ENCODE measurements around the gene FMO2. TPM values are rescaled to one million over a fixed set of nuclear protein-coding genes. Genes with fewer than 3 reads are reported as not detected.

Gene FMO2
- polyA plus RNA-seq, 3 donors, result not detected

- H3K27ac Mint-ChIP-seq, result no peak overlapping the region
- no CpG with 5 or more reads among the region's 2 CpGs for WGBS (ENCODE audit: insufficient coverage)
- peaks cover 2 to 11% (median 6%) of the 10 kb centered on the region in 7 donors for H3K9me3 Mint-ChIP-seq
These were observed 17.3 kb upstream of the FMO2 start for GRCh38 chr1:171167785-171168184.

GRCh38 chr1:171172471-171172870 is 12.6 kb upstream of the FMO2 start:
- Histone ChIP-seq H2AFZ (ENCODE audit: insufficient read depth, low read depth, low read length, poor library complexity, severe bottlenecking) (no peak overlapping the region), H3K4me2 (replicated peaks; ENCODE audit: extremely low read depth, low read length, poor library complexity, severe bottlenecking) (no peak overlapping the region), H3K27me3 (ENCODE audit: control insufficient read depth in 2 of 2, insufficient read depth in 2 of 2, low read length in 2 of 2) (no peaks in the 10 kb centered on the region), H4K20me1 (ENCODE audit: insufficient read depth, low read length) (no peaks in the 10 kb centered on the region), H3K9me3 (replicated peaks in 1 of 2; ENCODE audit: control insufficient read depth in 1 of 2, insufficient read depth in 1 of 2, low read length in 2 of 2) (peaks cover 0 to 4% of the 10 kb centered on the region in 2 donors), H3K36me3 (replicated peaks in 1 of 2; ENCODE audit: control insufficient read depth in 1 of 2, insufficient read depth in 2 of 2, low read length in 2 of 2) (no peaks in the 10 kb centered on the region), H3K27ac (ENCODE audit: low read depth in 1 of 2, low read length in 2 of 2) (no peak overlapping the region), H3K9ac (ENCODE audit: insufficient read depth, low read length, poor library complexity, severe bottlenecking) (no peak overlapping the region), H3K79me2 (ENCODE audit: insufficient read depth, low read length) (no peaks in the 10 kb centered on the region), H3K4me3 (replicated peaks in 1 of 3; ENCODE audit: low read depth in 2 of 3, low read length in 3 of 3) (no peak overlapping the region), H3K4me1 (ENCODE audit: control insufficient read depth in 1 of 2, insufficient read depth in 2 of 2, low read length in 2 of 2) (no peaks in the 10 kb centered on the region)
- Mint-ChIP-seq H3K27me3 (ENCODE audit: low read depth in 3 of 3) (peaks cover 1 to 3% (median 2%) of the 10 kb centered on the region in 3 donors), H3K4me3 (no peak overlapping the region), H3K4me1 (no peaks in the 10 kb centered on the region), H3K9me3 (peaks cover 2 to 11% (median 8%) of the 10 kb centered on the region in 7 donors), H3K27ac (no peak overlapping the region), H3K36me3 (no peaks in the 10 kb centered on the region)
- no peak for TF ChIP-seq CTCF (IDR thresholded peaks at IDR 0.05)
- no peak for DNase-seq
- WGBS (ENCODE audit: insufficient coverage), result no CpG with 5 or more reads among the region's 2 CpGs
- intact Hi-C loops (cut with micrococcal nuclease), result no loop called here

More at GRCh38 chr1:171167785-171168184, 17.3 kb upstream of the FMO2 start:
- no peak for DNase-seq
- Histone ChIP-seq H4K20me1 (ENCODE audit: insufficient read depth, low read length) (no peaks in the 10 kb centered on the region), H3K4me3 (replicated peaks in 1 of 3; ENCODE audit: low read depth in 2 of 3, low read length in 3 of 3) (no peak overlapping the region), H3K4me2 (replicated peaks; ENCODE audit: extremely low read depth, low read length, poor library complexity, severe bottlenecking) (no peak overlapping the region), H3K79me2 (ENCODE audit: insufficient read depth, low read length) (no peaks in the 10 kb centered on the region), H3K36me3 (replicated peaks in 1 of 2; ENCODE audit: control insufficient read depth in 1 of 2, insufficient read depth in 2 of 2, low read length in 2 of 2) (no peaks in the 10 kb centered on the region), H3K9ac (ENCODE audit: insufficient read depth, low read length, poor library complexity, severe bottlenecking) (no peak overlapping the region), H3K27ac (ENCODE audit: low read depth in 1 of 2, low read length in 2 of 2) (no peak overlapping the region), H3K4me1 (ENCODE audit: control insufficient read depth in 1 of 2, insufficient read depth in 2 of 2, low read length in 2 of 2) (no peaks in the 10 kb centered on the region), H2AFZ (ENCODE audit: insufficient read depth, low read depth, low read length, poor library complexity, severe bottlenecking) (no peak overlapping the region), H3K9me3 (replicated peaks in 1 of 2; ENCODE audit: control insufficient read depth in 1 of 2, insufficient read depth in 1 of 2, low read length in 2 of 2) (peaks cover 0 to 4% of the 10 kb centered on the region in 2 donors), H3K27me3 (ENCODE audit: control insufficient read depth in 2 of 2, insufficient read depth in 2 of 2, low read length in 2 of 2) (no peaks in the 10 kb centered on the region)
- TF ChIP-seq CTCF (IDR thresholded peaks at IDR 0.05), result no peak
- intact Hi-C loops (cut with micrococcal nuclease), result no loop called here
- Mint-ChIP-seq H3K4me3 (no peak overlapping the region), H3K36me3 (no peaks in the 10 kb centered on the region), H3K27me3 (ENCODE audit: low read depth in 3 of 3) (peaks cover 0 to 1% (median 0%) of the 10 kb centered on the region in 3 donors), H3K4me1 (no peaks in the 10 kb centered on the region)
